GM20000 (cell line): Measurements from ENCODE around the gene SLC39A7.

Experiments
- DNase-seq: peaks from one replicate; pipeline ENCODE4 v3.0.0; 2012; ENCODE audit warnings: low spot score
- CTCF ChIP-seq: IDR thresholded peaks from 2 replicates; pipeline ENCODE4 v1.5.1; 2012; ENCODE audit warnings: mild to moderate bottlenecking, control low read depth; ENCODE audit errors: extremely low read depth, missing control alignments

Gene SLC39A7

GRCh38 chr6:33161354-33162331 is 39.0 kb upstream of the SLC39A7 start:
- DNase-seq = peak; percentile 90
- TF ChIP-seq CTCF = peak; percentile 93

- DNase-seq = no peak
- TF ChIP-seq CTCF = no peak
Measured at GRCh38 chr6:33163540-33163939, 37.1 kb upstream of the SLC39A7 start.

GRCh38 chr6:33164176-33164575 is 36.5 kb upstream of the SLC39A7 start:
- DNase-seq = no peak
- no peak for TF ChIP-seq CTCF

GRCh38 chr6:33164665-33165373 is 35.8 kb upstream of the SLC39A7 start:
- DNase-seq = no peak
- TF ChIP-seq CTCF = no peak

- no peak for DNase-seq
- TF ChIP-seq CTCF = no peak
Measured at GRCh38 chr6:33165581-33166258, 34.9 kb upstream of the SLC39A7 start.

GRCh38 chr6:33166363-33166762 is 34.3 kb upstream of the SLC39A7 start:
- DNase-seq = no peak
- no peak for TF ChIP-seq CTCF

GRCh38 chr6:33166811-33167210 is 33.9 kb upstream of the SLC39A7 start:
- no peak for TF ChIP-seq CTCF
- DNase-seq = no peak
